Measurements from ENCODE around the gene CASD1.

DNA sequence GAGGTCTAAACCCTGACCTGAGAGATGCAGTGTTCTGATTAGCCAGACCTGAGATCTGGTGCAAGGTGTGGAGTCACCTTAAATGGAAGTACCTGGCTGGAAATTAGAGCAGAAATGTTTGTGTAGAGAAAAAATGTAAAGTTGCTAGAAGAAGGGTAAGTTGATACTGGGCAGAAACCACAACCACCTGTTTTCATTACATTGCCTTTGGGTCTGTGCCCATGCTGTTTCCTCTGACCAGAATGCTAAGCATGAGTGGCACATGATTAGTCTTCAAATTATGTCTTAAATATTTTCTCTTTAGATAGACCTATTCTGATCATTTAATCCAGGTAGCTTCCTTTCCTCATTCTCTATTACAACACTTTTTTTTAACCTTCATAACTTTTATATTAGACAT is 69.0 kb downstream of the CASD1 start:
- TF ChIP-seq POLR2A (IDR thresholded peaks at IDR 0.05): no peak
- TF ChIP-seq, protein P1, sequence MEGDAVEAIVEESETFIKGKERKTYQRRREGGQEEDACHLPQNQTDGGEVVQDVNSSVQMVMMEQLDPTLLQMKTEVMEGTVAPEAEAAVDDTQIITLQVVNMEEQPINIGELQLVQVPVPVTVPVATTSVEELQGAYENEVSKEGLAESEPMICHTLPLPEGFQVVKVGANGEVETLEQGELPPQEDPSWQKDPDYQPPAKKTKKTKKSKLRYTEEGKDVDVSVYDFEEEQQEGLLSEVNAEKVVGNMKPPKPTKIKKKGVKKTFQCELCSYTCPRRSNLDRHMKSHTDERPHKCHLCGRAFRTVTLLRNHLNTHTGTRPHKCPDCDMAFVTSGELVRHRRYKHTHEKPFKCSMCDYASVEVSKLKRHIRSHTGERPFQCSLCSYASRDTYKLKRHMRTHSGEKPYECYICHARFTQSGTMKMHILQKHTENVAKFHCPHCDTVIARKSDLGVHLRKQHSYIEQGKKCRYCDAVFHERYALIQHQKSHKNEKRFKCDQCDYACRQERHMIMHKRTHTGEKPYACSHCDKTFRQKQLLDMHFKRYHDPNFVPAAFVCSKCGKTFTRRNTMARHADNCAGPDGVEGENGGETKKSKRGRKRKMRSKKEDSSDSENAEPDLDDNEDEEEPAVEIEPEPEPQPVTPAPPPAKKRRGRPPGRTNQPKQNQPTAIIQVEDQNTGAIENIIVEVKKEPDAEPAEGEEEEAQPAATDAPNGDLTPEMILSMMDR (IDR thresholded peaks at IDR 0.05): no peak

Data from lower leg skin (tissue), 3 donors.